ENCODE measurements around the gene RPS6KA1.

GRCh38 chr1:26543462-26543861 is 13.9 kb downstream of the RPS6KA1 start:
- TF ChIP-seq, protein P1, sequence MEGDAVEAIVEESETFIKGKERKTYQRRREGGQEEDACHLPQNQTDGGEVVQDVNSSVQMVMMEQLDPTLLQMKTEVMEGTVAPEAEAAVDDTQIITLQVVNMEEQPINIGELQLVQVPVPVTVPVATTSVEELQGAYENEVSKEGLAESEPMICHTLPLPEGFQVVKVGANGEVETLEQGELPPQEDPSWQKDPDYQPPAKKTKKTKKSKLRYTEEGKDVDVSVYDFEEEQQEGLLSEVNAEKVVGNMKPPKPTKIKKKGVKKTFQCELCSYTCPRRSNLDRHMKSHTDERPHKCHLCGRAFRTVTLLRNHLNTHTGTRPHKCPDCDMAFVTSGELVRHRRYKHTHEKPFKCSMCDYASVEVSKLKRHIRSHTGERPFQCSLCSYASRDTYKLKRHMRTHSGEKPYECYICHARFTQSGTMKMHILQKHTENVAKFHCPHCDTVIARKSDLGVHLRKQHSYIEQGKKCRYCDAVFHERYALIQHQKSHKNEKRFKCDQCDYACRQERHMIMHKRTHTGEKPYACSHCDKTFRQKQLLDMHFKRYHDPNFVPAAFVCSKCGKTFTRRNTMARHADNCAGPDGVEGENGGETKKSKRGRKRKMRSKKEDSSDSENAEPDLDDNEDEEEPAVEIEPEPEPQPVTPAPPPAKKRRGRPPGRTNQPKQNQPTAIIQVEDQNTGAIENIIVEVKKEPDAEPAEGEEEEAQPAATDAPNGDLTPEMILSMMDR (IDR thresholded peaks at IDR 0.05 in 8 of 11, conservative IDR thresholded peaks at IDR 0.05 in 3 of 11) = no peak
- no peak for TF ChIP-seq POLR2AphosphoS5 (IDR thresholded peaks at IDR 0.05)
- no peak for TF ChIP-seq POLR2A (IDR thresholded peaks at IDR 0.05)
